ENCODE results near the gene UBE2E2.
"Not testable (repeated sequence)": the region's sequence is repeated elsewhere in the genome, so short reads cannot be mapped to it uniquely, and the experiment has no call there.

UBE2E2 gene

GRCh38 chr3:23341147-23341838 lies 138.2 kb downstream of the UBE2E2 start:
- Histone ChIP-seq H3K36me3 (ENCODE audit: insufficient read depth, low read length) (no peaks in the 10 kb centered on the region), H3K9me3 (ENCODE audit: low read length) (no peaks in the 10 kb centered on the region), H3K4me1 (ENCODE audit: insufficient read depth, low read length) (no peaks in the 10 kb centered on the region), H3K27me3 (ENCODE audit: insufficient read depth, low read length) (no peaks in the 10 kb centered on the region), H2AFZ (ENCODE audit: low read depth, low read length) (no peak overlapping the region), H3K4me3 (ENCODE audit: low read length) (no peak overlapping the region)

- Histone ChIP-seq H3K9me3 (ENCODE audit: low read length) (no peaks in the 10 kb centered on the region), H2AFZ (ENCODE audit: low read depth, low read length) (no peak overlapping the region), H3K4me3 (ENCODE audit: low read length) (no peak overlapping the region), H3K27me3 (ENCODE audit: insufficient read depth, low read length) (no peaks in the 10 kb centered on the region), H3K36me3 (ENCODE audit: insufficient read depth, low read length) (no peaks in the 10 kb centered on the region), H3K4me1 (ENCODE audit: insufficient read depth, low read length) (no peaks in the 10 kb centered on the region)
Measured at GRCh38 chr3:23342343-23342742, 139.2 kb downstream of the UBE2E2 start.

DNA sequence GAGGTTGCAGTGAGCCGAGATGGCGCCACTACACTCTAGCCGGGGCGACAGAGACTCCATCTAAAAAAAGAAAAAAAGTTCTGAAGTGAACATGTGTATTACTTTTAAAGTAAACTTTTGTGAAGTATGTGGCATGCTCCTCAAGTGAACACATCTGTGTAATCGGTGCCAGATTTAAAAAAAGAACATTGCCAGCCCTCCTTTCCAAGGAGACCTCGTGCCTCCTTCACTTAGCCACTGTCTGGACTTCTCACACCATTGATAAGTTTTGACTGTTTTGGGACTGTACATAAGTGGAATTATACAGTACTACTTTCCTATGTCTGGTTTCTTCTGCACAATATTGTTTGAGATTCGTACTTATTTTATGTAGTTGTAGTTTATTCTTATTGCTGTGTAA lies 140.4 kb downstream of the UBE2E2 start:
- Histone ChIP-seq H3K36me3 (ENCODE audit: insufficient read depth, low read length) (no peaks in the 10 kb centered on the region), H2AFZ (ENCODE audit: low read depth, low read length) (no peak overlapping the region), H3K4me1 (ENCODE audit: insufficient read depth, low read length) (no peaks in the 10 kb centered on the region), H3K4me3 (ENCODE audit: low read length) (no peak overlapping the region), H3K9me3 (ENCODE audit: low read length) (no peaks in the 10 kb centered on the region), H3K27me3 (ENCODE audit: insufficient read depth, low read length) (no peaks in the 10 kb centered on the region)

GRCh38 chr3:23344886-23345285 lies 141.8 kb downstream of the UBE2E2 start:
- Histone ChIP-seq H3K9me3 (ENCODE audit: low read length) (no peaks in the 10 kb centered on the region), H2AFZ (ENCODE audit: low read depth, low read length) (no peak overlapping the region), H3K36me3 (ENCODE audit: insufficient read depth, low read length) (no peaks in the 10 kb centered on the region), H3K4me3 (ENCODE audit: low read length) (no peak overlapping the region), H3K4me1 (ENCODE audit: insufficient read depth, low read length) (no peaks in the 10 kb centered on the region), H3K27me3 (ENCODE audit: insufficient read depth, low read length) (no peaks in the 10 kb centered on the region)

DNA sequence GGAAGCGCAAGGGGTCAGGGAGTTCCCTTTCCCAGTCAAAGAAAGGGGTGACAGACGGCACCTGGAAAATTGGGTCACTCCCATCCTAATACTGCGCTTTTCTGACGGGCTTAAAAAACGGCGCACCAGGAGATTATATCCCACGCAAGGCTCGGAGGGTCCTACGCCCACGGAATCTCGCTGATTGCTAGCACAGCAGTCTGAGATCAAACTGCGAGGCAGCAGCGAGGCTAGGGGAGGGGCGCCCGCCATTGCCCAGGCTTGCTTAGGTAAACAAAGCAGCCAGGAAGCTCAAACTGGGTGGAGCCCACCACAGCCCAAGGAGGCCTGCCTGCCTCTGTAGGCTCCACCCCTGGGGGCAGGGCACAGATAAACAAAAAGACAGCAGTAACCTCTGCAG lies 146.3 kb downstream of the UBE2E2 start:
- not testable (repeated sequence) for H3K4me1 ChIP-seq (ENCODE audit: insufficient read depth, low read length); H3K9me3 ChIP-seq (ENCODE audit: low read length); H3K4me3 ChIP-seq (ENCODE audit: low read length); H3K27me3 ChIP-seq (ENCODE audit: insufficient read depth, low read length); H3K36me3 ChIP-seq (ENCODE audit: insufficient read depth, low read length); H2AFZ ChIP-seq (ENCODE audit: low read depth, low read length)

GRCh38 chr3:23356169-23356568 lies 153.0 kb downstream of the UBE2E2 start:
- no peaks in the 10 kb centered on the region for H3K4me1 ChIP-seq (ENCODE audit: insufficient read depth, low read length)
- no peaks in the 10 kb centered on the region for H3K36me3 ChIP-seq (ENCODE audit: insufficient read depth, low read length)
- no peaks in the 10 kb centered on the region for H3K9me3 ChIP-seq (ENCODE audit: low read length)
- no peak overlapping the region for H2AFZ ChIP-seq (ENCODE audit: low read depth, low read length)
- no peaks in the 10 kb centered on the region for H3K27me3 ChIP-seq (ENCODE audit: insufficient read depth, low read length)
- H3K4me3 ChIP-seq (ENCODE audit: low read length), result no peak overlapping the region

DNA sequence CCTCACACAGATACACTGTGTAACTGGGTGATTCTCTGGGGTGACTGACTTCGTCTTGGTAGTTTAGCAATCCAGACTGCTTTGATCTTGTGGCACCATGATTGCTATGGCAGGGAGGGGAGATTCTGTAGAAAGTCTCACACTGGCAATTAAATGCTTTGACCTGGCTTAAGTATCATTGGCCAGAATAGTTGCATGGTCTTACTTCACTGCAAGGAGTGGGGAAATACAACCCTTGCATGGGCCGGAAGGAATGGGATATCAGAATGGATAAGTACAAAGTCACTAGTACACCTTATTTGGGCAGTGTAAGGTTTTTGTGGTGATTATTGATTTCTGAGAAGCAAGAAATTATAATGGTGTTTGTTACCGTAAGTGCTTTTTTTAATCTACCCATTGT lies 153.8 kb downstream of the UBE2E2 start:
- no peaks in the 10 kb centered on the region for H3K36me3 ChIP-seq (ENCODE audit: insufficient read depth, low read length)
- H3K27me3 ChIP-seq (ENCODE audit: insufficient read depth, low read length), result no peaks in the 10 kb centered on the region
- no peaks in the 10 kb centered on the region for H3K9me3 ChIP-seq (ENCODE audit: low read length)
- H3K4me3 ChIP-seq (ENCODE audit: low read length), result no peak overlapping the region
- H3K4me1 ChIP-seq (ENCODE audit: insufficient read depth, low read length), result no peaks in the 10 kb centered on the region
- no peak overlapping the region for H2AFZ ChIP-seq (ENCODE audit: low read depth, low read length)

- H3K27me3 ChIP-seq (ENCODE audit: insufficient read depth, low read length), result no peaks in the 10 kb centered on the region
- H3K4me1 ChIP-seq (ENCODE audit: insufficient read depth, low read length), result no peaks in the 10 kb centered on the region
- H2AFZ ChIP-seq (ENCODE audit: low read depth, low read length), result no peak overlapping the region
- H3K4me3 ChIP-seq (ENCODE audit: low read length), result no peak overlapping the region
- no peaks in the 10 kb centered on the region for H3K9me3 ChIP-seq (ENCODE audit: low read length)
- no peaks in the 10 kb centered on the region for H3K36me3 ChIP-seq (ENCODE audit: insufficient read depth, low read length)
Measured at GRCh38 chr3:23359116-23359515, 156.0 kb downstream of the UBE2E2 start.

DNA sequence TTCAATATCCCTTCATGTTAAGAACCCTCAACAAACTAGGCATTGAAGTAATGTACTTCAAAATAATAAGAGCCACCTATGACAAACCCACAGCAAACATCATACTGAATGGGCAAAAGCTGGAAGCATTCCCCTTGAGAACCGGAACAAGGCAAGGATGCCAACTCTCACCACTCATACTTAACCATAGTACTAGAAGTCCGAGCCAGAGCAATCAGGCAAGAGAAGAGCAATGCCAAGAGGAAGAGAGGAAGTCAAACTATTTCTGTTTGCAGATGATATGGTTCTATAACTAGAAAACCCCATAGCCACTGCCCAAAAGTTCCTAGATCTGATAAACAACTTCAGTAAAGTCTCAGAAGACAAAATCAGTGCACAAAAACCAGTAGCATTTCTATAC lies 161.9 kb downstream of the UBE2E2 start:
- H2AFZ ChIP-seq (ENCODE audit: low read depth, low read length), result no peak overlapping the region
- H3K9me3 ChIP-seq (ENCODE audit: low read length), result no peaks in the 10 kb centered on the region
- H3K27me3 ChIP-seq (ENCODE audit: insufficient read depth, low read length), result no peaks in the 10 kb centered on the region
- no peaks in the 10 kb centered on the region for H3K36me3 ChIP-seq (ENCODE audit: insufficient read depth, low read length)
- no peaks in the 10 kb centered on the region for H3K4me1 ChIP-seq (ENCODE audit: insufficient read depth, low read length)
- H3K4me3 ChIP-seq (ENCODE audit: low read length), result no peak overlapping the region

- H3K4me3 ChIP-seq (ENCODE audit: low read length), result no peak overlapping the region
- H2AFZ ChIP-seq (ENCODE audit: low read depth, low read length), result no peak overlapping the region
- no peaks in the 10 kb centered on the region for H3K36me3 ChIP-seq (ENCODE audit: insufficient read depth, low read length)
- H3K9me3 ChIP-seq (ENCODE audit: low read length), result no peaks in the 10 kb centered on the region
- H3K27me3 ChIP-seq (ENCODE audit: insufficient read depth, low read length), result no peaks in the 10 kb centered on the region
- H3K4me1 ChIP-seq (ENCODE audit: insufficient read depth, low read length), result peaks cover 5% of the 10 kb centered on the region
Measured at GRCh38 chr3:23368731-23369130, 165.6 kb downstream of the UBE2E2 start.

DNA sequence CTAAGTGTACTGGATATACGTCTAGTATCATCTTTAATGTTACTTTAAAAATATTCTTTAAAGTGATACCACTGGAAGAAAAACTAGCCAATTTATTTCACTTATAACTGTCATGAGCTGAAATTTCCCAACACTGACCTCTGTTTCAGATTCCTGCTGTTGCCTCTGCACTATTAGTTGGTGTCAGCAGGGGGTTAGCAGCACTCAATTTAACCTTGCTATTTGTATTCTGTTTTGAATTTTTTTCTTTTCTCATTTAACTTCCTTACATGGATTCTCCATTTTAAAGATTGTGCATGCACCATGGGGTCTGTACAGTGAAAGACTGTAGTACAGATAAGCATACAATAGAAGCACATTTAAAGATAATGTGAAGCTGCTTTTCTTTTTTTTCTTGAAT lies 169.2 kb downstream of the UBE2E2 start:
- H3K36me3 ChIP-seq (ENCODE audit: insufficient read depth, low read length), result no peaks in the 10 kb centered on the region
- no peak overlapping the region for H2AFZ ChIP-seq (ENCODE audit: low read depth, low read length)
- H3K27me3 ChIP-seq (ENCODE audit: insufficient read depth, low read length), result no peaks in the 10 kb centered on the region
- H3K9me3 ChIP-seq (ENCODE audit: low read length), result no peaks in the 10 kb centered on the region
- no peak overlapping the region for H3K4me3 ChIP-seq (ENCODE audit: low read length)
- H3K4me1 ChIP-seq (ENCODE audit: insufficient read depth, low read length), result peaks cover 5% of the 10 kb centered on the region

DNA sequence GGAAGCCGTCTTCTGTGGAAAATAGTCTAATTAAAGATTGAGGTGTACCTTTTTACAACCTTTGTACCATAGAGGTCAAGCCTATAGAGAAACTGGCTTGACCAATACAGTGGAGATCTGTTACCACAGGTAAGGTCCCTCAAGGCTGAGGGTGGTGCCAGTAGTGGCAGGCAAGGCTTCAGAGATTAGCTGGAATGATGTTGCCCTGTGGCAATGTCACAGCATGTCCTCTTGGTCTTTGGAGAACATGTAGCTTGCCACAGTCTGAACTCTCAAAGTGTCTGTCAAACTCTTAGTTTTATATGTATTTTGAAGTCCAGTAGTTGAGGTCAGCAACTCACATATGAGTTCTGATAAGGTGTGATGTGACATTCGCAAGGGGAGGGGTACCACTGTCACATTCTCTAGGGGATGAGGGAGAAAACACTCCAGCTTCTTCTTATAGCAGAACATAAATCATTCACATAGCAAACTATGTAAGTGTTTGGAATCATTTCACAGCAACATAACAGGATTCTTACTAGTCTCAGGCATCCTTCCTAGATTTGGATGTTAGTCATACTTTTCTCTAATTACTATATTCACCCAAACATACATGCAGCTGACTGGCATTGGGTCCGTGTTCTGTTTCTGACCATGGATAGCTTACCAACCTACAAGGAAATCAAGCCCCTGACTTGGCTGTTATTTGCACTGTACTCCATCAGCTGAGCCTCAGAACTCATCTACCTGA lies 173.6 kb downstream of the UBE2E2 start:
- Histone ChIP-seq H3K4me1 (ENCODE audit: insufficient read depth, low read length) (peaks cover 5% of the 10 kb centered on the region), H3K9me3 (ENCODE audit: low read length) (no peaks in the 10 kb centered on the region), H2AFZ (ENCODE audit: low read depth, low read length) (no peak overlapping the region), H3K27me3 (ENCODE audit: insufficient read depth, low read length) (no peaks in the 10 kb centered on the region), H3K4me3 (ENCODE audit: low read length) (no peak overlapping the region), H3K36me3 (ENCODE audit: insufficient read depth, low read length) (no peaks in the 10 kb centered on the region)

DNA sequence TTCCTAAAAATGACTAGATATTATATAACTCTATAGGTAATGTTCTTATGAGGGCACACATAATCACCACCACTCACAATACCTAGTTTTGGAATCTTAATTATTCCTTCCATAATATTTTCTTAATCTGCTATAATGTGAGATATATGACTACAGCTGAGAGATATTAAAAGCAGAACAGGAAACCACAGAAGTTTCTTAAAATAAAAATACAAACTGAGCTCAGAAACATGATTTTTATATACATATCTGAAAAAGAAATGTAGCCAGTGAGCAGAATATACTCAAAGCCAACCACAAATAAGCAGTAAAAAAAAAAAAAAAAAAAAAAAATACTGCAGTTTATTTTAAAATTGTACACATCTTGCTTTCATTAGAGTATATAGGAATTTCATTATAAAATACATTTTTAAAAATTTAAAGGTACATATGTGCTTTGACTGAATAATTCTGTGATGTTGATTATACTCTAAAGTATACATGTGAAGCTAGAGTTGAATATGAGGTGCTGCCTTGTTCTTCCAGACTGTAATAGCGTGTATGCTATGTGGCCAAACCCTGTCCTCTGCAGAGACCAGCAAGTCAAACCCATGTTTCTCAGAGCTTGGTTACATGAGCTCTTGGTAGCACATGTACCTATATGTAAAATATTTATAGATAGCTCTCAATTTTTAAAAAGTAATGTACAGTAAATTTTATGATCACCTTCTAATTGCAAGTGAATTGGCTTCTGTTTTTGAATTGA lies 175.0 kb downstream of the UBE2E2 start:
- no peaks in the 10 kb centered on the region for H3K9me3 ChIP-seq (ENCODE audit: low read length)
- no peaks in the 10 kb centered on the region for H3K27me3 ChIP-seq (ENCODE audit: insufficient read depth, low read length)
- no peak overlapping the region for H3K4me3 ChIP-seq (ENCODE audit: low read length)
- H3K4me1 ChIP-seq (ENCODE audit: insufficient read depth, low read length), result no peaks in the 10 kb centered on the region
- no peaks in the 10 kb centered on the region for H3K36me3 ChIP-seq (ENCODE audit: insufficient read depth, low read length)
- H2AFZ ChIP-seq (ENCODE audit: low read depth, low read length), result no peak overlapping the region

All from neuron (in vitro differentiated cells).